Endodermal cell (in vitro differentiated cells): ENCODE data around the gene CLEC17A. TPM values are rescaled to one million over a fixed set of nuclear protein-coding genes. Genes with fewer than 3 reads are reported as not detected.

Source experiments
- DNase-seq: peaks from one replicate; pipeline ENCODE4 v3.0.0-alpha.2; 2017
- H3K27ac ChIP-seq: 2 replicates; pipeline ENCODE4 v1.5.1; 2013; ENCODE audit warnings: mild to moderate bottlenecking, low read depth, low read length, moderate library complexity
- H3K27me3 ChIP-seq: 2 replicates; pipeline ENCODE4 v1.6.1; 2013; ENCODE audit warnings: mild to moderate bottlenecking, low read length, moderate library complexity; ENCODE audit not compliant: insufficient read depth, control insufficient read depth, poor library complexity, severe bottlenecking
- H3K36me3 ChIP-seq: 2 replicates; pipeline ENCODE4 v1.7.0; 2013; ENCODE audit warnings: mild to moderate bottlenecking, low read length, moderate library complexity; ENCODE audit not compliant: control insufficient read depth, insufficient read depth
- H3K4me1 ChIP-seq: one replicate; pipeline ENCODE4 v1.7.0; 2013; ENCODE audit warnings: low read length; ENCODE audit not compliant: control insufficient read depth, insufficient read depth
- H3K4me3 ChIP-seq: 2 replicates; pipeline ENCODE4 v1.5.1; 2013; ENCODE audit warnings: mild to moderate bottlenecking, low read length, moderate library complexity
- H3K9ac ChIP-seq: 2 replicates; pipeline ENCODE4 v1.6.1; 2013; ENCODE audit warnings: mild to moderate bottlenecking, low read length, moderate library complexity; ENCODE audit not compliant: poor library complexity, severe bottlenecking; ENCODE audit errors: extremely low read depth
- H3K9me3 ChIP-seq: 2 replicates; pipeline ENCODE4 v1.6.1; 2013; ENCODE audit warnings: mild to moderate bottlenecking, low read length, moderate library complexity; ENCODE audit not compliant: control insufficient read depth
- H3K27ac Mint-ChIP-seq: 2 replicates; pipeline ENCODE4 v1.8.0; 2020; ENCODE audit warnings: mixed read lengths
- H3K27me3 Mint-ChIP-seq: 2 replicates; pipeline ENCODE4 v1.8.0; 2021; ENCODE audit warnings: mild to moderate bottlenecking, mixed read lengths; ENCODE audit not compliant: insufficient read depth
- H3K36me3 Mint-ChIP-seq: 2 replicates; pipeline ENCODE4 v1.8.0; 2020; ENCODE audit warnings: low read depth, mixed read lengths
- H3K4me1 Mint-ChIP-seq: 2 replicates; pipeline ENCODE4 v1.8.0; 2020; ENCODE audit warnings: mixed read lengths
- H3K4me3 Mint-ChIP-seq: 2 replicates; pipeline ENCODE4 v1.8.0; 2020; ENCODE audit warnings: mild to moderate bottlenecking, moderate library complexity, mixed read lengths
- H3K9me3 Mint-ChIP-seq: 2 replicates; pipeline ENCODE4 v1.8.0; 2020; ENCODE audit warnings: mild to moderate bottlenecking, mixed read lengths
- CTCF ChIP-seq: fragments of 200-600 bp; sonication (generic); conservative IDR thresholded peaks from 2 replicates; pipeline ENCODE4 v1.5.0; 2021; ENCODE audit warnings: antibody characterized with exemption, mild to moderate bottlenecking
- WGBS, 2 experiments: methylation state at CpG; one replicate each; pipeline versions ENCODE4 v1.1.5 to v1.1.7; 2013; ENCODE audit warnings: missing lambda C conversion rate in 2 of 2, mixed read lengths in 1 of 2; ENCODE audit not compliant: insufficient coverage in 1 of 2, insufficient read length in 1 of 2; 5-methylcytosine and 5-hydroxymethylcytosine counted together
- total RNA-seq, 2 donors: library from RNA; stranded (reverse); fragmentation: NEBNext Ultra II Directional in 1 of 2; extraction: Animal tissue kit (Norgen Biotek cat#: 25700) in 1 of 2; gene quantifications; 2 replicates in 1 of 2; 3 replicates in 1 of 2; pipeline ENCODE4 v1.2.1, GENCODE V29; 2021

The CLEC17A gene
- total RNA-seq, 2 donors from 2014 or later = not detected

- Histone ChIP-seq H3K4me1 (no peaks in the 10 kb centered on the region), H3K4me3 (no peak overlapping the region), H3K9me3 (peaks cover 50% of the 10 kb centered on the region), H3K27ac (no peak overlapping the region), H3K27me3 (no peaks in the 10 kb centered on the region), H3K36me3 (no peaks in the 10 kb centered on the region), H3K9ac (no peak overlapping the region)
- no peak overlapping the region for H3K4me3 Mint-ChIP-seq
- no peaks in the 10 kb centered on the region for H3K36me3 Mint-ChIP-seq
- no peak for DNase-seq
- H3K27ac Mint-ChIP-seq = no peak overlapping the region
- no peak for TF ChIP-seq CTCF
- no peaks in the 10 kb centered on the region for H3K4me1 Mint-ChIP-seq
- peaks cover 4% of the 10 kb centered on the region for H3K27me3 Mint-ChIP-seq
- H3K9me3 Mint-ChIP-seq = peaks cover 73% of the 10 kb centered on the region
- WGBS, 2 experiments = 58 to 68% methylated on average over 2 of the region's 2 CpGs
Observed at GRCh38 chr19:14650161-14650560, 67.3 kb downstream of the CLEC17A start.

GRCh38 chr19:14654786-14655560 is 72.1 kb downstream of the CLEC17A start:
- H3K9me3 ChIP-seq = peaks cover 27% of the 10 kb centered on the region
- H3K9me3 Mint-ChIP-seq = peaks cover 71% of the 10 kb centered on the region
- H3K9ac ChIP-seq = no peak overlapping the region
- no peak overlapping the region for H3K4me3 Mint-ChIP-seq
- H3K36me3 ChIP-seq = no peaks in the 10 kb centered on the region
- no peaks in the 10 kb centered on the region for H3K27me3 Mint-ChIP-seq
- 58 to 59% methylated on average over 6 of the region's 7 CpGs for whole genome bisulfite sequencing, 2 experiments
- H3K4me1 Mint-ChIP-seq = no peaks in the 10 kb centered on the region
- no peaks in the 10 kb centered on the region for H3K36me3 Mint-ChIP-seq
- no peaks in the 10 kb centered on the region for H3K27me3 ChIP-seq
- H3K4me1 ChIP-seq = no peaks in the 10 kb centered on the region
- H3K4me3 ChIP-seq = no peak overlapping the region
- no peak overlapping the region for H3K27ac ChIP-seq
- DNase-seq = no peak
- TF ChIP-seq CTCF = no peak
- no peak overlapping the region for H3K27ac Mint-ChIP-seq

DNA sequence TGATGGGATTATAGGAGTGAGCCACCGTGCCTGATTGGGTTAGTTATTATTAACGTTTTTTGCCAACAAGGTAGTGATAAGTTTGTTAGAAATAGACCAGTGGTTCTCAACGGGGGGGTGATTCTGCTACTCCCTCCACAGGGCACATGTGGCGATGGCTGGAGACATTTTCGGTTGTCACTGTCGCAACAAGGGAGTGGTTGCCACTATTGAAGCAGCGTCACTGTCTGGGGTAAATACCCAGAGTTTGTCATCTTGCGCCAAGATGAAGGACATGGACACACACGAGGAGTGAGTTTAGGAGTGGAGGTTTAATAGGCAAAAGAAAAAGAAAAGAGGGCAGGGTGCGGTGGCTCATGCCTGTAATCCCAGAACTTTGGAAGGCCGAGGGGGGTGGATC is 72.8 kb downstream of the CLEC17A start:
- no peak overlapping the region for H3K27ac Mint-ChIP-seq
- peaks cover 71% of the 10 kb centered on the region for H3K9me3 Mint-ChIP-seq

More for the DNA sequence above, 72.8 kb downstream of the CLEC17A start:
- H3K4me3 ChIP-seq = no peak overlapping the region
- H3K4me1 ChIP-seq = no peaks in the 10 kb centered on the region
- H3K4me3 Mint-ChIP-seq = no peak overlapping the region
- 80 to 82% methylated on average over 11 of the region's 11 CpGs for WGBS, 2 experiments
- no peak for TF ChIP-seq CTCF
- no peak overlapping the region for H3K27ac ChIP-seq
- peaks cover 2% of the 10 kb centered on the region for H3K27me3 Mint-ChIP-seq
- no peak overlapping the region for H3K9ac ChIP-seq
- no peaks in the 10 kb centered on the region for H3K36me3 ChIP-seq
- no peaks in the 10 kb centered on the region for H3K36me3 Mint-ChIP-seq
- peaks cover 19% of the 10 kb centered on the region for H3K9me3 ChIP-seq
- DNase-seq = no peak
- no peaks in the 10 kb centered on the region for H3K27me3 ChIP-seq
- H3K4me1 Mint-ChIP-seq = no peaks in the 10 kb centered on the region
